HCT116 (cell line): ENCODE results near the gene MGAT4A. TPM values are rescaled to one million over a fixed set of nuclear protein-coding genes. Genes with fewer than 3 reads are reported as not detected.

Experiments
- ATAC-seq: fragments of 200-7000 bp; cut with Tn5 transposase; 2 replicates; pipeline ENCODE4 v1.9.1; 2020; ENCODE audit warnings: mild to moderate bottlenecking, moderate library complexity
- BruUV-seq: library from RNA; stranded (reverse); fragments of 400-500 nt; replicated peaks from 2 replicates; lab custom pipeline; 2021; lab: Mats Ljungman, UMichigan
- CTCF ChIA-PET: fragments of 300-600 bp; sonication (Branson Sonifier 250); formaldehyde crosslinking; loops from one replicate; lab custom pipeline; 2021; ENCODE audit warnings: antibody characterized with exemption; lab: Charles Lee
- POLR2A ChIA-PET: fragments of 300-600, 350-600 bp; sonication (Branson Sonifier 250); formaldehyde crosslinking; loops from one replicate; lab custom pipeline; 2021; ENCODE audit warnings: antibody characterized with exemption; lab: Charles Lee
- RAD21 ChIA-PET, 2 experiments: fragments of 300-600 bp; sonication (Branson Sonifier 250); formaldehyde crosslinking; loops; one replicate each; lab custom pipeline; 2023; ENCODE audit warnings: low total read pairs in 2 of 2; ENCODE audit not compliant: uncharacterized antibody in 2 of 2, unreplicated experiment in 2 of 2, low non-redundant PET in 1 of 2; lab: Charles Lee
- DNase-seq: peaks from one replicate; pipeline ENCODE4 v3.0.0-alpha.2; 2010; ENCODE audit warnings: low read depth, low spot score
- H2AFZ ChIP-seq: fragments of 200-600 bp; shearing (Covaris generic), sonication (generic); 2 replicates; pipeline ENCODE4 v1.6.1; 2017; ENCODE audit warnings: low read depth, mixed run types, mixed read lengths, antibody characterized with exemption, low read length; ENCODE audit not compliant: poor library complexity, severe bottlenecking
- H3K27ac ChIP-seq: 2 replicates; pipeline ENCODE4 v1.5.1; 2012; ENCODE audit warnings: low read depth, low read length
- H3K27me3 ChIP-seq: fragments of 200-600 bp; sonication (generic); 2 replicates; pipeline ENCODE4 v1.6.1; 2016; ENCODE audit warnings: mixed run types, low read length, mixed read lengths; ENCODE audit not compliant: insufficient read depth
- H3K36me3 ChIP-seq, 2 experiments: fragments of 200-500 bp in 1 of 2; fragments of 200-600 bp in 1 of 2; sonication (Bioruptor generic) in 1 of 2; sonication (generic) in 1 of 2; 2 replicates each; pipeline versions ENCODE4 v1.5.1 to v1.6.1; 2014 to 2016; ENCODE audit warnings: low read length in 2 of 2, inconsistent platforms in 1 of 2, mixed read lengths in 1 of 2, mixed run types in 1 of 2; ENCODE audit not compliant: insufficient read depth in 2 of 2, control insufficient read depth in 1 of 2
- H3K4me1 ChIP-seq, 2 experiments: fragments of 200-600 bp in 1 of 2; sonication (generic) in 1 of 2; 2 replicates each; pipeline versions ENCODE4 v1.5.1 to v1.6.1; 2012 to 2017; ENCODE audit warnings: low read length in 2 of 2, inconsistent platforms in 1 of 2, mild to moderate bottlenecking in 1 of 2, mixed read lengths in 1 of 2, mixed run types in 1 of 2, moderate library complexity in 1 of 2; ENCODE audit not compliant: insufficient read depth in 2 of 2, control insufficient read depth in 1 of 2
- H3K4me2 ChIP-seq: fragments of 200-600 bp; sonication (generic); 2 replicates; pipeline ENCODE4 v1.6.1; 2017; ENCODE audit warnings: mixed run types, low read length, mixed read lengths
- H3K4me3 ChIP-seq, 2 experiments: fragments of 200-600 bp in 1 of 2; sonication (generic) in 1 of 2; replicated peaks in 1 of 2; 2 replicates each; pipeline ENCODE4 v1.5.1; 2011 to 2016; ENCODE audit warnings: low read length in 2 of 2, control low read depth in 1 of 2, low read depth in 1 of 2, mild to moderate bottlenecking in 1 of 2, mixed read lengths in 1 of 2, mixed run types in 1 of 2
- H3K79me2 ChIP-seq: fragments of 200-600 bp; sonication (generic); 2 replicates; pipeline ENCODE4 v1.6.1; 2017; ENCODE audit warnings: mild to moderate bottlenecking, mixed run types, low read length, moderate library complexity, mixed read lengths; ENCODE audit not compliant: insufficient read depth
- H3K9ac ChIP-seq: fragments of 200-600 bp; sonication (generic); 2 replicates; pipeline ENCODE4 v1.6.1; 2016; ENCODE audit warnings: low read length, mixed read lengths
- H3K9me2 ChIP-seq: fragments of 200-600 bp; sonication (generic), shearing (Covaris generic); 2 replicates; pipeline ENCODE4 v1.6.1; 2017; ENCODE audit warnings: mixed run types, mild to moderate bottlenecking, moderate library complexity; ENCODE audit not compliant: insufficient read depth
- H3K9me3 ChIP-seq, 2 experiments: fragments of 200-500 bp in 1 of 2; fragments of 200-600 bp in 1 of 2; sonication (Bioruptor generic) in 1 of 2; sonication (generic) in 1 of 2; 2 replicates each; pipeline ENCODE4 v1.6.1; 2014 to 2017; ENCODE audit warnings: low read length in 2 of 2, mixed read lengths in 2 of 2, inconsistent platforms in 1 of 2, low read depth in 1 of 2, mild to moderate bottlenecking in 1 of 2, mixed run types in 1 of 2, moderate library complexity in 1 of 2; ENCODE audit not compliant: control insufficient read depth in 1 of 2, insufficient read depth in 1 of 2
- H4K20me1 ChIP-seq: fragments of 200-600 bp; sonication (generic), shearing (Covaris generic); 2 replicates; pipeline ENCODE4 v1.6.1; 2017; ENCODE audit warnings: mixed run types, mild to moderate bottlenecking, moderate library complexity; ENCODE audit not compliant: insufficient read depth
- CEBPB ChIP-seq: IDR thresholded peaks from 2 replicates; pipeline ENCODE4 v1.6.1; 2012; ENCODE audit warnings: low read depth
- ELF1 ChIP-seq: IDR thresholded peaks from 2 replicates; pipeline ENCODE4 v1.6.1; 2012; ENCODE audit warnings: low read depth, borderline replicate concordance
- EZH2 ChIP-seq: fragments of 200-600 bp; sonication (generic); IDR thresholded peaks from 2 replicates; pipeline ENCODE4 v1.6.1; 2017; ENCODE audit warnings: antibody characterized with exemption, mixed run types
- FOSL1 ChIP-seq: IDR thresholded peaks from 2 replicates; pipeline ENCODE4 v1.6.1; 2012; ENCODE audit warnings: low read depth
- POLR2A ChIP-seq: IDR thresholded peaks from 2 replicates; pipeline ENCODE4 v1.7.0; 2011; ENCODE audit warnings: borderline replicate concordance; ENCODE audit not compliant: insufficient read depth, insufficient read length; ENCODE audit errors: extremely low read depth
- SIN3A ChIP-seq: IDR thresholded peaks from 2 replicates; pipeline ENCODE4 v1.6.1; 2012; ENCODE audit warnings: low read depth
- YY1 ChIP-seq: IDR thresholded peaks from 2 replicates; pipeline ENCODE4 v1.6.1; 2011; ENCODE audit warnings: low read length, low read depth, moderate library complexity, mild to moderate bottlenecking; ENCODE audit not compliant: insufficient replicate concordance; ENCODE audit errors: extremely low read depth
- ZFX ChIP-seq: fragments of 450-650 bp; IDR thresholded peaks from 2 replicates; pipeline ENCODE4 v1.6.1; 2017
- ZNF274 ChIP-seq: fragments of 200-500 bp; sonication (Bioruptor generic); IDR thresholded peaks from 2 replicates; pipeline ENCODE4 v1.6.1; 2014; ENCODE audit warnings: mild to moderate bottlenecking, low read depth, low read length, inconsistent platforms
- intact Hi-C: fragments of 100-400 bp; cut with micrococcal nuclease; formaldehyde crosslinking; loops from 2 replicates; pipeline ENCODE4 v1.10.0; 2022
- total RNA-seq: library from RNA; stranded (reverse); gene quantifications from one replicate; pipeline ENCODE4 v1.2.1, GENCODE V29; 2021; ENCODE audit not compliant: unreplicated experiment
- TF ChIP-seq, protein P1 (sequence below): IDR thresholded peaks from 2 replicates; pipeline ENCODE4 v1.6.1; 2012; ENCODE audit warnings: low read depth
- TF ChIP-seq, protein P2 (sequence below): IDR thresholded peaks from 2 replicates; pipeline ENCODE4 v1.6.1; 2012

MGAT4A gene
- total RNA-seq, 1 experiment from 2014 or later: 10.2 TPM

DNA sequence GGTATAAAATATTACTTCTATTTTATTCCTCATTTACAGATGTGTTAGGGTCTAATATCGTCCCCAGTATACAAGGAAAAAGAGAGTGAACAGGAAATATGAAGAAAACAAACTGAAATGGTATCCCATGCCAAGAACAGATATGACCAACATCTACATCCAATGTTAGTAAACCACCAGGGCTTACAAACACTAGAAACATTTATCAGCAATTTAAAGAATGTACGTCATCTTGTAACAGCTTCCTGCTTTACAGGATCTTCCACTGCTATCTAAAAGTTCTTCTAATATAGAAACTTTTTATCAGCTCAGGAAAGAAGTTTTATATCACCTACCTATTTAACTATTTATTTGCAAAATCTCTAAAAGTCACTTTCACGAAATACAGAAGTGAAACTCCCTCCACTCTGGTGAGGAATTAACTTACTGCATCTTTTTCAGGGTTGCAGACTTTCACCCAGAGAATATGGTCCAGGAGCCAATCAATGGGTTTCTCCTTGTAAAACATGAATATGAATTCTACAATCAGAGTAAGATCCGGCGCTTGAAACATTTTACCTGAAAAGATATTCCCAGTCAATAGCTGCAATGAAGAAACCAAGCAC, 87.3 kb downstream of the MGAT4A start:
- Histone ChIP-seq H3K9me3 (no peaks in the 10 kb centered on the region), H2AFZ (no peak overlapping the region), H3K4me1 (no peaks in the 10 kb centered on the region), H3K27ac (no peak overlapping the region), H3K79me2 (no peaks in the 10 kb centered on the region), H3K36me3 (no peaks in the 10 kb centered on the region), H3K4me3 (no peak overlapping the region), H3K27me3 (no peaks in the 10 kb centered on the region), H3K9me2 (no peaks in the 10 kb centered on the region), H4K20me1 (no peaks in the 10 kb centered on the region), H3K9ac (no peak overlapping the region), H3K4me2 (no peak overlapping the region)
- ATAC-seq (no peak), DNase-seq (no peak)
- RAD21 ChIA-PET: no interaction called here
- BruUV-seq: no TSS peak
- intact Hi-C loops: no loop called here
- TF ChIP-seq, protein P1, sequence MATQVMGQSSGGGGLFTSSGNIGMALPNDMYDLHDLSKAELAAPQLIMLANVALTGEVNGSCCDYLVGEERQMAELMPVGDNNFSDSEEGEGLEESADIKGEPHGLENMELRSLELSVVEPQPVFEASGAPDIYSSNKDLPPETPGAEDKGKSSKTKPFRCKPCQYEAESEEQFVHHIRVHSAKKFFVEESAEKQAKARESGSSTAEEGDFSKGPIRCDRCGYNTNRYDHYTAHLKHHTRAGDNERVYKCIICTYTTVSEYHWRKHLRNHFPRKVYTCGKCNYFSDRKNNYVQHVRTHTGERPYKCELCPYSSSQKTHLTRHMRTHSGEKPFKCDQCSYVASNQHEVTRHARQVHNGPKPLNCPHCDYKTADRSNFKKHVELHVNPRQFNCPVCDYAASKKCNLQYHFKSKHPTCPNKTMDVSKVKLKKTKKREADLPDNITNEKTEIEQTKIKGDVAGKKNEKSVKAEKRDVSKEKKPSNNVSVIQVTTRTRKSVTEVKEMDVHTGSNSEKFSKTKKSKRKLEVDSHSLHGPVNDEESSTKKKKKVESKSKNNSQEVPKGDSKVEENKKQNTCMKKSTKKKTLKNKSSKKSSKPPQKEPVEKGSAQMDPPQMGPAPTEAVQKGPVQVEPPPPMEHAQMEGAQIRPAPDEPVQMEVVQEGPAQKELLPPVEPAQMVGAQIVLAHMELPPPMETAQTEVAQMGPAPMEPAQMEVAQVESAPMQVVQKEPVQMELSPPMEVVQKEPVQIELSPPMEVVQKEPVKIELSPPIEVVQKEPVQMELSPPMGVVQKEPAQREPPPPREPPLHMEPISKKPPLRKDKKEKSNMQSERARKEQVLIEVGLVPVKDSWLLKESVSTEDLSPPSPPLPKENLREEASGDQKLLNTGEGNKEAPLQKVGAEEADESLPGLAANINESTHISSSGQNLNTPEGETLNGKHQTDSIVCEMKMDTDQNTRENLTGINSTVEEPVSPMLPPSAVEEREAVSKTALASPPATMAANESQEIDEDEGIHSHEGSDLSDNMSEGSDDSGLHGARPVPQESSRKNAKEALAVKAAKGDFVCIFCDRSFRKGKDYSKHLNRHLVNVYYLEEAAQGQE: no peak
- TF ChIP-seq, protein P2, sequence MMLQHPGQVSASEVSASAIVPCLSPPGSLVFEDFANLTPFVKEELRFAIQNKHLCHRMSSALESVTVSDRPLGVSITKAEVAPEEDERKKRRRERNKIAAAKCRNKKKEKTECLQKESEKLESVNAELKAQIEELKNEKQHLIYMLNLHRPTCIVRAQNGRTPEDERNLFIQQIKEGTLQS: no peak
- TF ChIP-seq FOSL1: no peak
- CTCF ChIA-PET: no interaction called here
- POLR2A ChIA-PET: no interaction called here

- H2AFZ ChIP-seq: no peak overlapping the region
- no peaks in the 10 kb centered on the region for H3K27me3 ChIP-seq
- H3K4me1 ChIP-seq: no peaks in the 10 kb centered on the region
- ChIA-PET RAD21 (no interaction called here), POLR2A (no interaction called here), CTCF (no interaction called here)
- no peak overlapping the region for H3K9ac ChIP-seq
- H3K4me3 ChIP-seq: no peak overlapping the region
- no peak overlapping the region for H3K4me2 ChIP-seq
- H4K20me1 ChIP-seq: no peaks in the 10 kb centered on the region
- no peak for ATAC-seq
- no TSS peak for BruUV-seq
- no peaks in the 10 kb centered on the region for H3K9me3 ChIP-seq
- DNase-seq: no peak
- intact Hi-C loops: no loop called here
- TF ChIP-seq ZFX: no peak
- no peak for TF ChIP-seq ZNF274
- TF ChIP-seq FOSL1: no peak
- no peak for TF ChIP-seq SIN3A
- no peak for TF ChIP-seq CEBPB
- no peak for TF ChIP-seq POLR2A
- TF ChIP-seq YY1: no peak
- TF ChIP-seq ELF1: no peak
- TF ChIP-seq EZH2: no peak
- no peaks in the 10 kb centered on the region for H3K79me2 ChIP-seq
- no peaks in the 10 kb centered on the region for H3K36me3 ChIP-seq
- H3K9me2 ChIP-seq: no peaks in the 10 kb centered on the region
- no peak overlapping the region for H3K27ac ChIP-seq
These were observed 93.4 kb downstream of the MGAT4A start for GRCh38 chr2:98637401-98638147.
